Loucy (cell line): Measurements from ENCODE around the gene IL1A.

Experiments used
- EZH2phosphoT487 ChIP-seq: fragments of 200-600 bp; IDR thresholded peaks from 2 replicates; pipeline ENCODE4 v1.6.1; 2018; ENCODE audit warnings: antibody characterized with exemption, mild to moderate bottlenecking, moderate library complexity, borderline replicate concordance
- TF ChIP-seq, protein P1 (sequence below): fragments of 200-600 bp; sonication (generic); conservative IDR thresholded peaks from 2 replicates; pipeline ENCODE4 v1.5.1; 2014; ENCODE audit warnings: mild to moderate bottlenecking, antibody characterized with exemption, low read length

DNA sequence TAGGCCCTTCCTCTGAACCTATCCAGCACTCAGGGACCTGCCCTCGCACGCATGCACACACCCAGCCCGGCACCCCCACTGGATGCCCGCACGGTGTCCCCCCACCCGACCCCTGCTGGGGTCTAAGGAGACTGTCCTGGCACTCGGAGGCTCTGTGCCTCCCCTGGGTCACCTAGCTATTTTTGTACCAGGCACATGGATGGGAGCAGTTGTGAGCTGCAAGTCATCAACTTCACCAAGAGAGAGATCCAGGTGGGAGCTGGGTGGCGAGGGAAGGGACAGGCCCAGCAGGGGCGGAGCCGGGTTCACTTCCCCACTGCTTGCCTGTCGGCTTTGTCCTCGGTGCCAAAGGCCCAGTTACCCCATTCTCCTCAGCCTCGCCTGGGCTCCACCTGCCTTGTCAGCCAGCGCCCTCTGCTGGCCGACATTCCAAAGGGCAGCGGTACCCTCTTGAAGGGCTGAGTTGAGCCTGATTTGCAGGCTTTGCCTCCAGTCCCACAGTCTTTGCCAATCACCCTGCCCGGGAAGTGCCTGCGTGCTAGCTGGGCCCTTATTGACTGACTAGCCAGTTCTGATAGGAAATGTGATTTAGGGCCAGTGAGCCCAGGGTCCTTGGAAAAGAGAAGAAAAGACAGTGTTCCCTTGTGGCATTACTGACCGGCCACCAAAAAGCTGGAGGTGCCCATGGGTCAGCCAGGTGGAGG is 57.7 kb downstream of the IL1A start:
- TF ChIP-seq, protein P1, sequence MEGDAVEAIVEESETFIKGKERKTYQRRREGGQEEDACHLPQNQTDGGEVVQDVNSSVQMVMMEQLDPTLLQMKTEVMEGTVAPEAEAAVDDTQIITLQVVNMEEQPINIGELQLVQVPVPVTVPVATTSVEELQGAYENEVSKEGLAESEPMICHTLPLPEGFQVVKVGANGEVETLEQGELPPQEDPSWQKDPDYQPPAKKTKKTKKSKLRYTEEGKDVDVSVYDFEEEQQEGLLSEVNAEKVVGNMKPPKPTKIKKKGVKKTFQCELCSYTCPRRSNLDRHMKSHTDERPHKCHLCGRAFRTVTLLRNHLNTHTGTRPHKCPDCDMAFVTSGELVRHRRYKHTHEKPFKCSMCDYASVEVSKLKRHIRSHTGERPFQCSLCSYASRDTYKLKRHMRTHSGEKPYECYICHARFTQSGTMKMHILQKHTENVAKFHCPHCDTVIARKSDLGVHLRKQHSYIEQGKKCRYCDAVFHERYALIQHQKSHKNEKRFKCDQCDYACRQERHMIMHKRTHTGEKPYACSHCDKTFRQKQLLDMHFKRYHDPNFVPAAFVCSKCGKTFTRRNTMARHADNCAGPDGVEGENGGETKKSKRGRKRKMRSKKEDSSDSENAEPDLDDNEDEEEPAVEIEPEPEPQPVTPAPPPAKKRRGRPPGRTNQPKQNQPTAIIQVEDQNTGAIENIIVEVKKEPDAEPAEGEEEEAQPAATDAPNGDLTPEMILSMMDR: peak; percentile 89
- no peak for TF ChIP-seq EZH2phosphoT487
